Erythroblast (primary cell): ENCODE measurements around the gene ABCF1.

Experiments used
- GATA1 ChIP-seq: IDR thresholded peaks from 2 replicates; pipeline ENCODE4 v1.6.1; 2011; ENCODE audit warnings: low read depth, mild to moderate bottlenecking, control low read depth, low read length, moderate library complexity
- POLR2A ChIP-seq: IDR thresholded peaks from 2 replicates; pipeline ENCODE4 v1.6.1; 2011; ENCODE audit warnings: mild to moderate bottlenecking, low read length

DNA sequence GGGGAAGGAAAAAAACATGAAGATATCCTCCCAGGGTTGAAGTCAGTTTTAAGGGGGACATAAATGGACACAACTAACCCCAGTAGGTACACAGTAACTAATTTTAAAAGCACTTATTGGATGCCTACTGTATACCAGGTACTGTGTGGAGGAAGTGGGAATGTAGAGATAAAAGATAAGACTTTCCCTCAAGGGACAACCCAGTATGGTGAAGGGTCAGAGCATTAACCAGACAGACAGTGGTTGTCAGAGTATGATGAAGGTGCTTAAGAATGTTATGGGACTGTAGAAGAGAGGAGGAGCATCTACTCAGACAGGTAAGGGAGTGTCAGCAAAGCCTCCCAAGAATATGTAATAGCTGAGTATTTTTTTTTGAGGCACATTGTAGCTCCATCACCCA is 906 bp downstream of the ABCF1 start:
- TF ChIP-seq POLR2A (no peak), GATA1 (no peak)
